Activated T-cell treated with anti-CD3 and anti-CD28 coated beads for 4 hours (primary cell): ENCODE results near the gene GLRX.

Source experiments
- DNase-seq: peaks from one replicate; pipeline ENCODE4 v3.0.0-alpha.2; 2020

Gene GLRX

GRCh38 chr5:95779611-95780010 is 42.9 kb downstream of the GLRX start:
- no peak for DNase-seq

GRCh38 chr5:95778713-95779436 is 43.7 kb downstream of the GLRX start:
- no peak for DNase-seq

- no peak for DNase-seq
Observed at GRCh38 chr5:95777441-95777840, 45.1 kb downstream of the GLRX start.

GRCh38 chr5:95773335-95774059 is 49.0 kb downstream of the GLRX start:
- no peak for DNase-seq

GRCh38 chr5:95771892-95772291 is 50.6 kb downstream of the GLRX start:
- DNase-seq, result no peak

- DNase-seq, result no peak
Observed at GRCh38 chr5:95770830-95771708, 51.5 kb downstream of the GLRX start.

- no peak for DNase-seq
Observed at GRCh38 chr5:95768731-95769130, 53.8 kb downstream of the GLRX start.

- no peak for DNase-seq
Observed at GRCh38 chr5:95763941-95764340, 58.6 kb downstream of the GLRX start.
